HFF-Myc (cell line): ENCODE measurements around the gene HTR4.
"Not testable (repeated sequence)": the region's sequence is repeated elsewhere in the genome, so short reads cannot be mapped to it uniquely, and the experiment has no call there.

ENCODE experiments used
- DNase-seq: peaks from one replicate; pipeline ENCODE4 v3.0.0-alpha.2; 2011; ENCODE audit warnings: low read depth; ENCODE audit errors: extremely low read depth
- H3K4me3 ChIP-seq: replicated peaks from 2 replicates; pipeline ENCODE4 v1.5.1; 2011; ENCODE audit warnings: low read depth, mild to moderate bottlenecking, control low read depth, low read length
- TF ChIP-seq, protein P1 (sequence below): IDR thresholded peaks from 2 replicates; pipeline ENCODE4 v1.5.1; 2012; ENCODE audit warnings: mild to moderate bottlenecking, low read depth, low read length, control low read depth; ENCODE audit errors: missing control alignments

Gene HTR4

DNA sequence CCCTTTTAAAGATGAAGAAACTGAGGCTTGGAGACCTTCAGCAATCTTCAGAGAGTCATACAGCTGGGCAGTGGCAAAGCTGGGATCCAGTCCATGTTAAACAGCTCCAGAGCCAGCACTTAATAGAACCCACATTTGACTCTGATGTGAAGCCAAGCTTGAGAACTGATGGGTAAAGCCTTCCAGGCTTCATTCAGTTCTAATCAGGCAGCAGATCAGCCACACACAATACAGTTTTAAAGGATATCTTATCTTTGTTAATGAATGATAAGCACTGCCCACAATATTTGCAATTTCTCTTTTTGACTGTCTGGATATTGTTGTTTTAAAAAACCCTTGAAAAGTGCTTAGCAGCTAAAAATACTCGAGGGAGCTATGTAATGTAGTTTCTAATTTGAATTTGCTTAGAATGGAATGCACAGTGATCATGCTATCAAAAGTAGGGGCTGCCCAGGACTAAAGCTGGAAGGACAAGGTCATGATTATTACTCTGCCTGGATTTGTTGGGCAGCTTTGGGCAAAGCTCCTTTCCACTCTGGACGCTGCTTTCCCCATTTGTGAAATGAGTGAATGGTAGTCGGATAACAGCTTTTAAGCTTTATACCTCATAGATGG lies 31.3 kb upstream of the HTR4 start:
- TF ChIP-seq, protein P1, sequence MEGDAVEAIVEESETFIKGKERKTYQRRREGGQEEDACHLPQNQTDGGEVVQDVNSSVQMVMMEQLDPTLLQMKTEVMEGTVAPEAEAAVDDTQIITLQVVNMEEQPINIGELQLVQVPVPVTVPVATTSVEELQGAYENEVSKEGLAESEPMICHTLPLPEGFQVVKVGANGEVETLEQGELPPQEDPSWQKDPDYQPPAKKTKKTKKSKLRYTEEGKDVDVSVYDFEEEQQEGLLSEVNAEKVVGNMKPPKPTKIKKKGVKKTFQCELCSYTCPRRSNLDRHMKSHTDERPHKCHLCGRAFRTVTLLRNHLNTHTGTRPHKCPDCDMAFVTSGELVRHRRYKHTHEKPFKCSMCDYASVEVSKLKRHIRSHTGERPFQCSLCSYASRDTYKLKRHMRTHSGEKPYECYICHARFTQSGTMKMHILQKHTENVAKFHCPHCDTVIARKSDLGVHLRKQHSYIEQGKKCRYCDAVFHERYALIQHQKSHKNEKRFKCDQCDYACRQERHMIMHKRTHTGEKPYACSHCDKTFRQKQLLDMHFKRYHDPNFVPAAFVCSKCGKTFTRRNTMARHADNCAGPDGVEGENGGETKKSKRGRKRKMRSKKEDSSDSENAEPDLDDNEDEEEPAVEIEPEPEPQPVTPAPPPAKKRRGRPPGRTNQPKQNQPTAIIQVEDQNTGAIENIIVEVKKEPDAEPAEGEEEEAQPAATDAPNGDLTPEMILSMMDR: no peak
- H3K4me3 ChIP-seq: no peak overlapping the region
- no peak for DNase-seq

DNA sequence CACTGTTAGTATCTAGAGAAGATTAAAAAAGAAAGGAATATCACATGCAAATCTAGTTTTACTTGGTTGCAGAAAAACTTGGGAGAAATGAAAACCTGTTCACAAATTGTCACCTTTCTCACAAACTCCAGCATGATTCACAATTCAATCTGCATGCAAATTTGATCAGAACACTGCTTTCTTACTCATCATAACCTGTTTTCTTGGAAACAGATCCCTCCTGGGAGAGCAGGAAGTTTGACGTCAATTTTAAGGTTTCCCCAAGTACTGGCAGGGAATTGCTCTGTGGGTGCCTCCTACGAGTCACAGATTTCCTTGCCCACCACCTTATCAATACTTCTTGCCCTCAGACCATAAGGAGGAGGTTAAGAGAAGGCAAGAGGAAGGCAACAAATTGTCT lies 30.2 kb upstream of the HTR4 start:
- TF ChIP-seq, protein P1: no peak
- no peak overlapping the region for H3K4me3 ChIP-seq
- no peak for DNase-seq

DNA sequence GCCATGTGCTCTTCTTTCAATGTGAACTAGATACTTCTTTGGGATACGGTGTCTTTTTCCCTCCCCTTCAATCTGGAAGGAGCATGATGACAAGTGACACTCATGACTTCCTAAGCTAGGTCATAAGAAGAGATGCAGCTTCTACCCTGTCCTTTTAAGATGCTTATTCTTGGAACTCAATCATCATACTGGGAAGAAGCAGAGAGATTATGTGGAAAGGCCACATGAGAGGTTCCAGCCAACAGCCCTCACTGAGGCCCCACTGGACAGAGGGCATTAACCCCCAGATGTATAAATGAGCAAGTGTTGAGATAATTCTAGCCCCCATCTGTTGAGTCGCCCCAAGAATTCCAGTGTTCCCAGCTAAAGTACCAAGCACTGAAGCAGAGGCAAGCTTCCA lies 29.3 kb upstream of the HTR4 start:
- TF ChIP-seq, protein P1: no peak
- H3K4me3 ChIP-seq: no peak overlapping the region
- DNase-seq: no peak

DNA sequence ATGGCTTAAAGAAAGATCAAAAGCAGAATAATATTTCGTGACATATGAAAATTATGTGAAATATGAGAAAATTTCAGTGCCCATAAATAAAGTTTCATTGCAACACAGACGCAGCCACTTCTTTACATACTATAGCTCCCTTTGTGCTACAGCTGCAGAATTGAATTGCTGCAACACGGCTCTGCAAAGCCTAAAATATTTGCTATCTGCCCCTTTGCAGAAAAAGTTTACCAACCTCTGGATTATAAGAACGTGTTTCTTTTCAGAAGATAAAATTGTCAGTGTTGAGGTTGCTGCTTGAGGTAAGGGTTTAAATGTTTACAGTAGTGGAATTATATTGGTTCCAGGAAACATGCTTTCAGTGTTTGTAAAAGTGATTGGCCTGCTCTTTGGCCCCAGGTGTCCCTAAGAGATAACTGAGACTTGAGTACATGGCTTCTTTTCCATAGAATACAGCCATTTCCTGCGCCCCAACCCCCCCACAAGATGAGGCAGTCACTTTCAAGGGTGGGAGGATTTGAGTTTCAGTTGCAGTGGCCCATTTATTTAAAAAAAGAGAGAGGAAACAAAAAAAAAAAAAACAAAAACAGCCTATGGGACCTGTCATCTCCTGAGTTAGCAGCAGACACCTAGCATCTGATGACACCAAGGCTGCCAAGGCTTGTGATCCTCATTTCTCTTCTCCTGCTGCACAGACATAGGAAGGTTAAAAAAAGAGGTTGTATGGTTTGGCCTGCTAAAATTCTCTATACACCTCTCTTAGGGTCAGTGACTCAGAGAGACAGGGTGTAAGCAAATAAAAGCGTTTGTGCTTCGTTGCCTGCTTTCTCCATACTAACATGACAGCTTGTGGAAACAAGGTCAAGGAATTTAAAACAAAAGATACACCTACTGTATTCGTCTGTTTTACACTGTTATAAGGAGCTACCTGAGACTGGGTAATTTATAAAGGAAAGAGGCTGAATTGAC lies 28.0 kb upstream of the HTR4 start:
- TF ChIP-seq, protein P1: no peak

DNA sequence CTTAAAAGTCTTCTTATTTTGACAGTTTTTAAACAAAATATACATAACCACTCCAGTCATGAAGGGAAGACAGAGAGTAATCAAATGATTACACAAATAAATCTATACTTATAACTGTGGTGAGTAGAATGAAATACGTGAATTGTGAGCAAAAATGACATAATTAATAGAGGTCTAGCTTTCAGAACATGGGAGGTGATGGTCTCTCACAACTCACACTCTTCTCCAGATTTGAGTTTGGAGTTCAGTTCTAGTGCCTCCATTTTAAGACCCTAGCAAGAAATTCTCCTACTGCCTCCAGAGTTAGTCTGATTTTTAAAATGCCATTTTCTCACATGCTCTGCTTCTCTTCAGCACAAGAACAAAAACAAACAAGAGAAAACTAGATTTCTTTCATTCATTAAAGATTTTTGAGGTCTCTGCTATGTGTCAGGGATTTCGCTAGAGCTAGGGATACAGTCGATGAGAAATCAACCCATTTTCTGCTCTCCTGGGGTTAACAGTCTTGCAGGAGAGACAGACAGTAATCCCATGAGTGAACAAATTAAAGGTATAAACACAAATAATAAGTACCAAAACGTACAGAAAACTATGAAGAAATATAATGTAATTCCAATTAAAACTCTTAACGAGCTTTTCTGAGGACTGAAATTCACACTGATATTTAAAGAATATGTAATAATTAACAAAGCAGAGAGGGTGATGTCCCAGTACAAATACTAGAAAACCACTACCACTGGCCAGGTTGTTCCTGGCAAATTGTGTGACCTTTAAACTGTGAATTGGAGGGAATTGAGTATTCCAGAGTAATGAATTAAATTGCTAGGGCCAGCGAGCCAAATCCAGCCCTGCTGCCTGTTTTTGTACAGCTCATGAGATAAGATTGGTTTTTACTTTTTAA lies 27.1 kb upstream of the HTR4 start:
- DNase-seq: no peak
- H3K4me3 ChIP-seq: no peak overlapping the region
- TF ChIP-seq, protein P1: no peak

More for the DNA sequence above, 28.0 kb upstream of the HTR4 start:
- H3K4me3 ChIP-seq: no peak overlapping the region
- DNase-seq: no peak

DNA sequence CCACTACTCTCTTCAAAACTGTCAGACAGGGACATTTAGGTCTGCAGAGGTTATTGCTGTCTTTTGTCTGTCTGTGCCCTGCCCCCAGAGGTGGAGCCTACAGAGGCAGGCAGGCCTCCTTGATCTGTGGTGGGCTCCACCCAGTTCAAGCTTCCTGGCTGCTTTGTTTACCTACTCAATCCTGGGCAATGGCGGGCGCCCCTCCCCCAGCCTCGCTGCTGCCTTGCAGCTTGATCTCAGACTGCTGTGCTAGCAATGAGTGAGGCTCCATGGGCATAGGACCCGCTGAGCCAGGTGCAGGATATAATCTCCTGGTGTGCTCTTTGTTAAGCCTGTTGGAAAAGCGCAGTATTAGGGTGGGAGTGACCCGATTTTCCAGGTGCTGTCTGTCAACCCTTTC lies 19.4 kb upstream of the HTR4 start:
- DNase-seq, H3K4me3 ChIP-seq: not testable (repeated sequence)
